ENCODE results near the gene PHAF1.

DNA sequence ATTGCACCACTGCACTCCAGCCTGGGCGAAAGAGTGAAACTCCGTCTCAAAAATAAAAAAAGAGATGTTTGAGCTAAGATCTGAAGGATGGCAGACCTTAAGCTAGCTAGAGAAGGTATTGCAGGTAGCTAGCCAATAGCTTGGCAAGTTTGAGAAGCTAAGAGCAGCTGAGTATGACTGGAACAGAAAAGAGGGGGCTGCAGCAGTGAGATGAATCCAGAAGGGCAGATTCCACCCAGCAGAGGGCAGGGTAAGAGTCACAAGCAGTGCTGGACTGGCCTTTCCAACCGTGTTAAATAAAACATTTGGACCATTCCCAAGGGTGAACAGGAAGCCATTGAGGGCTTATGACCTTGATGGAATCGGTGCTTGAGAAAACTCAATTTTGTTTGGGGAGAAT is 5.7 kb upstream of the PHAF1 start:
- TF ChIP-seq, protein P1, sequence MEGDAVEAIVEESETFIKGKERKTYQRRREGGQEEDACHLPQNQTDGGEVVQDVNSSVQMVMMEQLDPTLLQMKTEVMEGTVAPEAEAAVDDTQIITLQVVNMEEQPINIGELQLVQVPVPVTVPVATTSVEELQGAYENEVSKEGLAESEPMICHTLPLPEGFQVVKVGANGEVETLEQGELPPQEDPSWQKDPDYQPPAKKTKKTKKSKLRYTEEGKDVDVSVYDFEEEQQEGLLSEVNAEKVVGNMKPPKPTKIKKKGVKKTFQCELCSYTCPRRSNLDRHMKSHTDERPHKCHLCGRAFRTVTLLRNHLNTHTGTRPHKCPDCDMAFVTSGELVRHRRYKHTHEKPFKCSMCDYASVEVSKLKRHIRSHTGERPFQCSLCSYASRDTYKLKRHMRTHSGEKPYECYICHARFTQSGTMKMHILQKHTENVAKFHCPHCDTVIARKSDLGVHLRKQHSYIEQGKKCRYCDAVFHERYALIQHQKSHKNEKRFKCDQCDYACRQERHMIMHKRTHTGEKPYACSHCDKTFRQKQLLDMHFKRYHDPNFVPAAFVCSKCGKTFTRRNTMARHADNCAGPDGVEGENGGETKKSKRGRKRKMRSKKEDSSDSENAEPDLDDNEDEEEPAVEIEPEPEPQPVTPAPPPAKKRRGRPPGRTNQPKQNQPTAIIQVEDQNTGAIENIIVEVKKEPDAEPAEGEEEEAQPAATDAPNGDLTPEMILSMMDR (IDR thresholded peaks at IDR 0.05; ENCODE audit: control extremely low read depth in 1 of 3, insufficient read depth in 1 of 3, low read depth in 1 of 3, low read length in 3 of 3): peak; percentile 64 to 84 (median 64)
- TF ChIP-seq EZH2 (IDR thresholded peaks at IDR 0.05; ENCODE audit: low read depth, low read length, severe bottlenecking) (no peak), JUND (IDR thresholded peaks at IDR 0.05; ENCODE audit: low read length) (no peak), POLR2A (IDR thresholded peaks at IDR 0.05; ENCODE audit: control extremely low read depth in 1 of 2, low read depth in 2 of 2, low read length in 2 of 2) (no peak), TAF1 (IDR thresholded peaks at IDR 0.05; ENCODE audit: low read depth, low read length) (no peak), RAD21 (IDR thresholded peaks at IDR 0.05 in 1 of 2, conservative IDR thresholded peaks at IDR 0.05 in 1 of 2; ENCODE audit: low read depth in 2 of 2, low read length in 2 of 2) (peak; percentile 21 to 40), CHD2 (IDR thresholded peaks at IDR 0.05; ENCODE audit: low read length) (no peak), SUZ12 (IDR thresholded peaks at IDR 0.05; ENCODE audit: low read length) (no peak), JUN (IDR thresholded peaks at IDR 0.05; ENCODE audit: low read depth, low read length) (no peak), YY1 (IDR thresholded peaks at IDR 0.05; ENCODE audit: low read depth, low read length) (peak; percentile 25; the same call in 1 of the 2 replicates), POLR2AphosphoS5 (IDR thresholded peaks at IDR 0.05; ENCODE audit: low read depth, low read length) (no peak), EP300 (IDR thresholded peaks at IDR 0.05; ENCODE audit: borderline replicate concordance in 1 of 2, low read depth in 2 of 2, low read length in 2 of 2) (no peak)
- TF ChIP-seq, protein P2, sequence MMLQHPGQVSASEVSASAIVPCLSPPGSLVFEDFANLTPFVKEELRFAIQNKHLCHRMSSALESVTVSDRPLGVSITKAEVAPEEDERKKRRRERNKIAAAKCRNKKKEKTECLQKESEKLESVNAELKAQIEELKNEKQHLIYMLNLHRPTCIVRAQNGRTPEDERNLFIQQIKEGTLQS (IDR thresholded peaks at IDR 0.05; ENCODE audit: insufficient read depth, low read depth, low read length): no peak

Measured in H1 (cell line).